Mammary epithelial cell (primary cell): ENCODE results near the gene IGF2.

Source experiments
- EZH2 ChIP-seq: IDR thresholded peaks from 2 replicates; pipeline ENCODE4 v1.6.1; 2012; ENCODE audit warnings: low read length, inconsistent platforms, borderline replicate concordance
- TF ChIP-seq, protein P1 (sequence below), 2 donors: IDR thresholded peaks in 1 of 2; conservative IDR thresholded peaks in 1 of 2; 2 replicates each; pipeline ENCODE4 v1.5.1; 2011 to 2012; ENCODE audit warnings: inconsistent platforms in 2 of 2, low read length in 2 of 2, mild to moderate bottlenecking in 2 of 2, control low read depth in 1 of 2, low read depth in 1 of 2; ENCODE audit not compliant: insufficient read depth in 1 of 2; ENCODE audit errors: extremely low read depth in 1 of 2

DNA sequence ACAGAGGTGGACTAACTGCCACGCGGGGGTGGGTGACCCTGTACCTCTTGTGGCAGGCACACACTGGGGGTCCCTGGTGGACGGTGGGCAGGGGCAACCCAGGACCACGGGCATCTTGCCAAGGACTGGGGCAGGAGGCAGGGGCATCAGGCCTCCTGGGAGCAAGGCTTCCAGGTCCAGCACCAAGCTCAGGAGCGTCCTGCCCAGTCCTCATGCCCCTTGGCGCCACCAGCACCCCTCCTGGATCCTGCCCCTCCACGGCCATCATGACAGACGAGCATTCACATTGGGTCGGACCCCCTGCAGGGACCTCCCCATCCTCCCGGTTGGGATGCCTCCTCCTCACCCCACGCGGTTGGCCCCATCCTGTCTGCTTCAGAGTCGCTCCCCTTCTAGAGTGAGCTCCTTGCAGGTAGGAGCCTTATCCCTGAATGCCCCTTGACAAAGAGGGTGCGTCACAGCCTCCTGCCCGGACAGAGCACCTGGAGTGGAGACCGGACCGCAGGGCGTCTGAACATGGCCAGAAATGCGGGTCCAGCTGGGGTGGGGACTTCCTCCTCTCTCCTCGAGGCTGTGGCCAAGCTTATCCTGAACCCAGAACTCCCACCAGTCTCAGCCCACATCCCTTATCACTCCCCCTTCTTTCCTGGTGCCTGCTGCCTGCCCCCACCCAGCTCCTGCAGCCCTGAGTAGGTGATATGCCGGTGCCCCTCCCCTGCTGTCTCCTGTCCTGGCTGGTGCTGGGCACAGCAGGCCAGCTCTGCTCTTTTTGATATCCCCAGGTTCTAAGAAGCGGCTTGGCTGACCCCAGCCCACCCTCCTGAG is 40.3 kb downstream of the IGF2 start:
- TF ChIP-seq, protein P1, sequence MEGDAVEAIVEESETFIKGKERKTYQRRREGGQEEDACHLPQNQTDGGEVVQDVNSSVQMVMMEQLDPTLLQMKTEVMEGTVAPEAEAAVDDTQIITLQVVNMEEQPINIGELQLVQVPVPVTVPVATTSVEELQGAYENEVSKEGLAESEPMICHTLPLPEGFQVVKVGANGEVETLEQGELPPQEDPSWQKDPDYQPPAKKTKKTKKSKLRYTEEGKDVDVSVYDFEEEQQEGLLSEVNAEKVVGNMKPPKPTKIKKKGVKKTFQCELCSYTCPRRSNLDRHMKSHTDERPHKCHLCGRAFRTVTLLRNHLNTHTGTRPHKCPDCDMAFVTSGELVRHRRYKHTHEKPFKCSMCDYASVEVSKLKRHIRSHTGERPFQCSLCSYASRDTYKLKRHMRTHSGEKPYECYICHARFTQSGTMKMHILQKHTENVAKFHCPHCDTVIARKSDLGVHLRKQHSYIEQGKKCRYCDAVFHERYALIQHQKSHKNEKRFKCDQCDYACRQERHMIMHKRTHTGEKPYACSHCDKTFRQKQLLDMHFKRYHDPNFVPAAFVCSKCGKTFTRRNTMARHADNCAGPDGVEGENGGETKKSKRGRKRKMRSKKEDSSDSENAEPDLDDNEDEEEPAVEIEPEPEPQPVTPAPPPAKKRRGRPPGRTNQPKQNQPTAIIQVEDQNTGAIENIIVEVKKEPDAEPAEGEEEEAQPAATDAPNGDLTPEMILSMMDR (conservative IDR thresholded peaks at IDR 0.05 in 1 of 2, IDR thresholded peaks at IDR 0.05 in 1 of 2; ENCODE audit: extremely low read depth in 1 of 2, insufficient read depth in 1 of 2, low read depth in 1 of 2, low read length in 2 of 2) = no peak
- no peak for TF ChIP-seq EZH2
